Muscle of back (tissue), 11 donors: Measurements from ENCODE around the gene RAB6B. TPM values are rescaled to one million over a fixed set of nuclear protein-coding genes. Genes with fewer than 3 reads are reported as not detected.
A peak's percentile ranks its signal among the peaks of the same experiment; 100 is the strongest.
"Not testable (repeated sequence)": the region's sequence is repeated elsewhere in the genome, so short reads cannot be mapped to it uniquely, and the experiment has no call there.

ENCODE experiments used
- DNase-seq, 3 donors: peaks; one replicate each; pipeline versions ENCODE4 v3.0.0 to v3.0.0-alpha.2; 2013
- polyA plus RNA-seq, 10 donors: library from polyadenylated mRNA; unstranded; fragments of 120-200 nt; gene quantifications; one replicate each; pipeline ENCODE4 v1.2.1, GENCODE V29; 2013; ENCODE audit not compliant: insufficient read length in 10 of 10

Gene RAB6B
- polyA plus RNA-seq, 10 donors: 6.6 to 13.1 (median 9.6) TPM

DNA sequence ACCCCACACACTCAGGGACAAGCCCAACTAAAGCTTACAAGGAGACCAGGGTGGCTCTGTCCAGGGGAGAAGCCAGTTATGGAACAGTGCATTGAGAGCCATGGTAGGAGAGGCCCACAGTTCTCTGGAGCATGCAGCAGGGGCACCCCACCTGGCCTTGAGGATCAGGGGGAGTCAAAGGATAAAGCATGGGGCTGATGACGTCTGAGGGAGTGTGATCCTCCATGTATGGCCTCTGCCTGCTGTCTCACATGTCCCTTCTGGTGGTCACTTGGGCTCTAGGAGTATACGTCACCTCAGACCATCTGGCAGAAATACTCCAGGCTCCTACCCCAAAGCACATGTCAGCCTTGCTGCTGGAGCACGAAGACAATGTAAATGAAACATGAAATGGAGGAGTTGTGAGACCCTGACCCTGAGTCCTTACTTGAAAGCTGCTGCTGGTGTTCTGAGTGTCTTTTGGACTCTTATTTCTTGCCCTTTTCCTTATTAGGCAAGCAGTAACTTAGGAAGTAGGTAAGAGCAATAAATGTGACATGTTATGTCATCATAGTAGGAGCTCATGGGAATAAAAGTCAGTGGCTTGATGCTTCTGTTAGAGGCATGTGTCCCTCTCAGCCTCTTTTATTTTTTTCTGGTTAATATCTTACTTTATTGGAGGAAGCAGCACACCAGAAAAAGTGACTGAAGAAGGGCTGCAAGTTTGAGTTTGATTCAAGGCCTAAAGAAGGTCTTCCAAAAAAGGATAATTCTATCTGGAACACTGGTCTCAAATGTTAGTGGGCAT is 74.6 kb downstream of the RAB6B start:
- no peak for DNase-seq

DNA sequence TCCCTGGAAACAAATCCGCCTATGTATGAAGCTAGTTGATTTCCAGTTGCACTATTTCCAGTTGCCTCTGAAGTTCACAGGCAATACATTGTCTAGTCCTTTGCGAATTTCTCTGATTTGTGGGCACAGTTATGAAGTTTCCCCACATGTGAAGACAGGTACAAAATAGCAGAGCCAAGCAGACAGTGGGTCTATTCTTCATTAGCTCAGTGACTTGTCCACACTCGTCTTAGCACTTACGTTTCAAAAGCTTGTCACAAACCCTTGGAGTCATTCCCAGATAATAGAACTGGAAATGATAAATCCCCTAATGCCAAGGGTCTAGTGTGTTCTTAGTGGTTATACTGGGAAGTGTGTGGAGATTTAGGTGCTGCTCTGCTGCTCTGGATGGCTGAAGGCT is 75.6 kb downstream of the RAB6B start:
- DNase-seq: no peak

DNA sequence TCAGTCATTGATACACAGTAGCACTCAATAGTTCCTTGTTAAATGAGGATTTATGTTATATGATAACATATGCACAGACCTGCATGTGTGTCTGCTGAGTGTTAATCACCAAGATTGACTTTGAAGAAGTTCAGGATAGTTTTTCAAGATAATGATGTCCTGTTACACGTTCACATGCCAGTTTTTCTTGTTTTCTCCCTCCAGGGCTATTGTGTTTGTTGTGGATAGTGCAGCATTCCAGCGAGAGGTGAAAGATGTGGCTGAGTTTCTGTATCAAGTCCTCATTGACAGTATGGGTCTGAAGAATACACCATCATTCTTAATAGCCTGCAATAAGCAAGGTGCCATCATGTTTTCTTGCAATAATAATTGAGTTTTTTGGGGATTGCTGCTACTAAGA is 80.3 kb downstream of the RAB6B start:
- DNase-seq: no peak

DNA sequence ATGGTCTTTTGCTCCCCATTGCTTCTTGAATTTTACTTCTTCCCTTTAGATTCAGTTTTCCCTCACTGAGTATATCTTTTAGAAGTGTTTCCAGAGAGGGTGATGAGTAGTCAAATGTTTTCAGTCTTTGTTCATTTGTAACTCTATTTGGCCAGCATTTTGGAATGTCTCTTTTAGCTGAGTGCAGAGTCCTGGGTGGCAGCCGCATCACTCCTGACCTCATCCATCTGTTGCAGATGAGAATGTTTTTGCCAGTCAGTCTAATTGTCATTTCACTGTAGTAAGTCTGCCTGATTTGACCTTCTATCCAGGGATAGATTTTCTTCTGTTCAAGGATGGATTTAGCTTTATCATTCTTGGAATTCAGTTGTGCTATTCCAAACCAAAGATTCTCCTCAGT is 82.8 kb downstream of the RAB6B start:
- no peak for DNase-seq

DNA sequence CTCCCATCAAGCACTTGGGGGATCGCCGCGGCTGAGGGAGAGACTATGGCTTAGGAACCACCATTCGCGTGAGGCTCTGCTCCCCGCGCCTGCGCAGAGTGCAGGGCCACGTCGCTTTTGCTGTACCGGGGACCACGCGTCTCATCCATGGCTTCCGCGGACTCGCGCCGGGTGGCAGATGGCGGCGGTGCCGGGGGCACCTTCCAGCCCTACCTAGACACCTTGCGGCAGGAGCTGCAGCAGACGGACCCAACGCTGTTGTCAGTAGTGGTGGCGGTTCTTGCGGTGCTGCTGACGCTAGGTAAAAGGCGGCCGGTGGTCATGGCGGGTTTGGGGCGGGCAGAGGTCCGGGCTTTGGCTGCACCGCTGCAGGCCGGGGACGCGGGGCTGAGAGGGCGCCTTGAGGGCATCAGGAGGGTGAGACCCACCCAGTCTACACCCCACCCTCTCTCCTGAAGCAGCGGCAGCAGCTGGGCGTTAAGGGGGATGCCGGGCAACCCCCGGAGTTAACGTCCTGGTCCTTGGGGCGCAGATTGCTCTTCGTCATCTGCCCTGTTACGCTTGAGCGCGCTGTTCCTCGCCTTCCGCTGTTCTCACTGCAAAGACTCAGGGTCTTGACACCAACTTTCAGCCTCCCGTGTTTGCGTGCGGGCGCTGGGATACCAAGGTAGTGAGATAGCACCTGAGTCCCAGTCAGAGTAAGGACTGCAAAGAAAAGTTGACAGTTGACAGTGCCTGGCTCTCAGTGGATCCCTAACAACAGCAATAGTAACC is 89.8 kb downstream of the RAB6B start, which contains the start of gene SRPRB:
Gene SRPRB (plus strand): TSS at position 114 of the 774 bp plus-strand sequence. CDS start 34 bp downstream, at position 148.
- peak; percentile 92 to 98 (median 96) for DNase-seq

DNA sequence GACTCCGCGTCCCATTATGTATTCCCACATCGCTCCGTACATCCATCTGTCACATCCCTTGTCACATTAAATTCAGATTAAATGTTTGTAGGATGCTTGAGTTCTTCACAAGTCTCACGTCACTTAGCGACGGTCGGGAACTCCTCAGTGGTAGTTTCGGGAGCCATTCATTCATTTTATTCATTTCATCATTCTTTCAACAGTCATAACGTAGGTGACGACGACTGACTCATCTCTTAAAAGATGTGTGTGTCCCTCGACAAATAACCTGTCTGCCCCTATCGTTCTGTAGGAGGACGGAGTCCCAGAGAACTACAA is 90.3 kb downstream of the RAB6B start:
- DNase-seq: no peak

DNA sequence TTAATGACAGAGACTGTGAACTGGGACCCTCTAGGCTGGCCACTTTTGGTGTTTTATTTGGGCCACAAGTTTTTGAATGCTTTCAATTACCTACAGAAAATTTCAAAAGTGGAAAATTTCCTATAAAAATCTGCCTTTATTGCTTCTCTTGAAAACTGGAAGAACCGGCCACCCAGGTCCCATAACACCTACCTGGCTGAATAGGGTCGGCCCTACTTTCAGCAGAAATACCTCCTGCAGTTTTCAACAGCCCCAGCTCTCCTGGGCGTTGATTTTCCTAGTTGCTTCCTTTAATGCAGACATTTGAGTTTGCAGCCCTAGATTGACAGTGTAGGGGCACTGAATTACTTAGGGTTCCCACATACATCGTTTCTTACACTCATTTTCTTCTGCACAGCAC is 90.8 kb downstream of the RAB6B start:
- DNase-seq: no peak

DNA sequence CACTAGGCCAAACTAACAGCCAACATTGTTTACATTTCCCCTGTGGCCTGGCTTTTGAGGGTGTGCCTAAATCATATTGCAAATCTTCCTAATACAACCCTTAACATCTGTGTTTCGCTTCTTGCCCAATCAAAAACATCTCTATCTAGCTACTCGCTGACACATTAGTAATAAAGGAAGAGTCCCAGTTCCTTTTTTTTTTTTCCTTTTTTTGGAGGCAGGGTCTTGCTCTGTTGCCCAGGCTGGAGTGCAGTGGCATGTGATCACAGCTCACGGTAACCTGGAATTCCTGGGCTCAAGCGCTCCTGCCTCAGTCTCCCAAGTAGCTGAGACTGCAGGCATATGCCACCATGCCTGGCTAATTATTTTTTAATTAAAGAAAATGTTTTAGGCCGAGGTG is 92.2 kb downstream of the RAB6B start:
- no peak for DNase-seq

DNA sequence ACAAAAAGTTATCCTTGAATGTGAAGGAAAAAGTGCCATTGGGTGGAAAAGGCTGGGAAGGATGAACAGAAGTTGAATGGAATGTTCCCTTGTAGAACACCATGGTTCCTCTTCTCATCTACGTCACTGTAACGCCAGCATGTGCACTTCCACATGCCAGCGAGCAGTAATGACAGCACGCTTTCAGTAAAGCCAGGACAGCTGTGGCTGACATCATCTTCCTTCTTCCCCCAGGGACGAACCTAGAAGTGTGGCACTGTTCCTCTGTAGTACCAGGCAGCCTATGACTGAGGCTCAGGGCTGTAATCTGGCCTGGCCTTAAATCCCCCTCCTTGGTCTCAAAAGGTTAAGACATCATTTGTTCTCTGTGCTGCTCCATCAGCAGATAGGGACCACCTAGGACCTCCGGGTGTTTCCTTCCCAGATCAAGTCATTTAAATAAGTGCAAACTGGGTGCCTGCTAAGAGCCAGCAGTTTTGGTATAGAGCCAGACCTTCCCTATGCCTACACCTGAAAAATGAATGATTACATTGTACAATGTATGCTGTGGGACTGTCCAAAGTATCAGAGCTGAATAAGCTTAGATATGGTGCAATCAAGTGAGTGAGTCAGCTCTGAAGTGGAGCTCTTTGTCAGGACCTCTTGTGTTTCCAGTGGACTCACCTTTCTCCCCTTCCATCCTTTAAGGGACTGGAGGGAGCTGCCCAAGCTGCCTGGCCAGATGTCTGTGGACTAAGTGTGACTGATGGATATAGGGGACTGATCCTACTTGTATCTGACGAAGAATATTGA is 95.7 kb downstream of the RAB6B start:
- peak; percentile 7 to 39 (median 15) for DNase-seq

DNA sequence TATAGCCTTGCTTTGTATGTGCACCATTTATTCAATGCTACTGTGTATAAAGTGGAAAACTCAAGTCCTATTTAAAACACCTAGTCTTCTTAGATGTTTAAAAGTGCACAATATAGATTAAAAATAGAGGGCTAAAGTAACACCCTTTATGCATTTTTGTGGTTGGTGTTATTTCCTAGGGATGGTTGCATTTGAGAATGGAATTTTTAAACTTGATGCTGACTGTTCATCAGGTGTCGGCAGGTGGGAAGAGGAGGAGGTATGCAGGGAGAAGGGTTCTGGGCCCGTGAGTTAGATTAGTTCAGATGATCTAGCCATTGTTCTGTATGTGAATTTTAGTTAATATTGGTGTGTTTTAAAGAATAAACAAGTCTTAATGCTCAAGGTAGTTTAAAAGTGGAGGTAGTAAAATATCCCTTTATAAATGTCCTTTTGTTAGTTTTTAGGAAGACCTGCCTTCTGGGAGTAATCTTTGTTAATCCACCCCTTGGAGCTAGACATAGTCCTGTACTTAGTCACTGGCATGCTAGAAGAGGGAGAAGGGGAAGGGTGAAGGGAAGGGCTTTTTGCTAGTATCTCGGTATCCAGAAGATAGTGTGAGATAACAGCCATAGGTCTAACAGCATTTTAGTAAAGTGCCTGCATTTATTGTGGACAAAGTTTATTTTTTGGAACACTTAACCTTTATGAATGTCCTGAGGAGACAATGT is 98.1 kb downstream of the RAB6B start:
- DNase-seq: no peak

DNA sequence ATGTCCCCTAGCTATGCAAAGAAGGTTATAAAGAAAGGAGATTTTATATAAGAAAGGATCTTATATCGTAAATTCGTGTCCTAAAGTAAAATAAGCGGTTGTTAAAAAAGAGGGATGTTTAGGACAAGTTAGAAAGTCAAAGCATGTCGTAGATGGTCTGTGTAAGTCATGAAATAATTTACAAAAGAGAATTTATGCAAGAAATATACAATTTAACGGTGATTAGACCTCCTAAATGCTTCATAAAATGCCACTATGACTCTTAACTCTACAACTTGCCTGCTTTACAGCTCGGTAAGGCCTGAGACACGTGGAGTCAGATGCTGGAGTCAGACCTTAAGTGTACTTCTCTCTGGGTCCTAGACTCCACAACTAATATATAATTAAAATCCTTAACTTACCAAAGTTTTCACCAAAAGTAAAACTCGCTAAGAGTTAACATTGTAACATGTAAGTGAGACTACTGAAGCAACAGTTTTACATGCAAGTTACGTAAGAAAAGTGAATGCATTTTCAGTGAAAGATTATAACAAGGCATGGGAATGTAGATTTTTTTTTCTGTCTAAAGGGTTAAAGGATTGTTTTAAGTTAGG is 103.4 kb downstream of the RAB6B start:
- DNase-seq: no peak

DNA sequence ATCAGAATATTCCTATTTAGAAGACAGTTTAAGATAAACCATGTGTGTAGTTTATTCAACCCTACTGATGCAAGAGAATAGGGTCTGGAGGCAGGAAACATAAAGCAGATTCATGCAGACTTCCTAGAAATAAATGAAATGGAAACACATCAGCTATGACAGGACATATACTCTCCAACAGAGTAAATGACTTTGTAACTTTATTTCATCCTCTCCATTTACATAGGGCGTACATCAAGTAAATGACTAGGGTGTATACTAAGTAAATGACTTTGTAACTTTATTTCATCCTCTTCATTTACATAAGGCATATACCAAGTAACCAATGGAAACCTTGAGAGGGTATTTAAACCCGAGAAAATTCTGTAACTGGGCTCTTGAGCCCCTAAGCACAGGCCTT is 107.7 kb downstream of the RAB6B start:
- no peak for DNase-seq

DNA sequence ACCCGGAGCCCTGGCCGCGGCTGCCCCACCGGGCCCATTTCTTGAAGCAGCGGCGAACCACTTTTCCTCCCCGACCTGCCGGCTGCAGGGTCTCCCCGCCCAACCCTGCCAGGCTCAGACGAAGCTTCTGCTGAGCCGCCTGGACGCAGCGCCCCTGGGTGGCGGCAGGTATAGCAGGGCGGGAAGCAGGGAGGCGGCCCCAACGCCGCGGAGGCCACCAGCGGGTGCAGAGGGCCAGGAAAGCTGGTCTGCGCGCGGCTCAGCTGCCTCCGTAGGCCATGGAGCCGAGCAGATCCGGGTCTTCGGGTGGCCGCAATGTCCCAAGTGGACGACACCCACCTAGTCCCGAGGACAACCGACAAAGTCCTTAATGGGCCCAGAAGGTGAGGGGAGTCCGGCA is 111.9 kb downstream of the RAB6B start:
- no peak for DNase-seq

DNA sequence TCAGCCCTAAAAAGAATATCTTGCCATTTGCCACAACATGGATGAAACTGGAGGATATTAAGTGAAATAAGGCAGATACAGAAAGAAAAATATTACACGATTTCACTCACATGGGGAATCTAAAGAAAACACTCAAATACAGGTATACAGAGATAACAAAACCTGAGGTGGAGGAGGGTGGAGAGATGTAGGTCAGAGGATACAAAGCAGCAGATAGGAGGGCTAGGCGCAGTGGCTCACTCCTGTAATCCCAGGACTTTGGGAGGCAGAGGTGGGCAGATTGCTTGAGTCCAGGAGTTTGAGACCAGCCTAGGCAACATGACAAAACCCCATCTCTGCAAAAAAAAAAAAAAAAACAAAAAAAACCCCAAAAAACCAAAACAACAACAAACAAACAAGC is 113.2 kb downstream of the RAB6B start:
- no peak for DNase-seq

DNA sequence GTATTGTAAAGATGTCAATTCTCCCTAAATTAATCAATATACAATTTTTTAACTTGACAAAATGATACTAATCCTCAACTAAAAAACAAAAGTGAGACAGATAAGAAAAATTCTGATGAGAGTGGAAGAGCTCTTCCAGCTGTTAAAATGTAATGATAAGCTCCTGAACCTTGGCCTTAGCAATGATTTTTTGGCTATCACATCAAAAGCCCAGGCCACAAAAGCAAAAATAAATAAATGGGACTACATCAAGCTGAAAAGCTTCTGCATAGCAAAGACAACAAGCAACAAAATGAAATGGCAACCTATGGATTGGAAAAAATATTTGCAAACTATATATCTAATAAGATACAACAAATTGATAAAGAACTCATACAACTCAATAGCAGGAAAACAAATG is 114.1 kb downstream of the RAB6B start:
- no peak for DNase-seq

DNA sequence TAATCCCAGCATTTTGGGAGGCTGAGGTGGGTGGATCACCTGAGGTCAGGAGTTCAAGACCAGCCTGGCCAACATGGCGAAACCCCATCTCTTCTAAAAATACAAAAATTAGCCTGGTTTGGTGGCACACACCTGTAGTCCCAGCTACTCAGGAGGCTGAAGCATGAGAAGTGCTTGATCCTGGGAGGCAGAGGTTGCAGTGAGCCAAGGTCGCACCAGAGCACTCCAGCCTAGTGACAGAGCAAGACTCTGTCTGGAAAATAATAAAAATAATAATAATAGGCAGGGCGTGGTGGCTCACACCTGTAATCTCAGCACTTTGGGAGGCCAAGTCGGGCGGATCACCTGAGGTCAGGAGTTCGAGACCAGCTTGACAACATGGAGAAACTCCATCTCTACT is 114.9 kb downstream of the RAB6B start:
- DNase-seq: not testable (repeated sequence)

DNA sequence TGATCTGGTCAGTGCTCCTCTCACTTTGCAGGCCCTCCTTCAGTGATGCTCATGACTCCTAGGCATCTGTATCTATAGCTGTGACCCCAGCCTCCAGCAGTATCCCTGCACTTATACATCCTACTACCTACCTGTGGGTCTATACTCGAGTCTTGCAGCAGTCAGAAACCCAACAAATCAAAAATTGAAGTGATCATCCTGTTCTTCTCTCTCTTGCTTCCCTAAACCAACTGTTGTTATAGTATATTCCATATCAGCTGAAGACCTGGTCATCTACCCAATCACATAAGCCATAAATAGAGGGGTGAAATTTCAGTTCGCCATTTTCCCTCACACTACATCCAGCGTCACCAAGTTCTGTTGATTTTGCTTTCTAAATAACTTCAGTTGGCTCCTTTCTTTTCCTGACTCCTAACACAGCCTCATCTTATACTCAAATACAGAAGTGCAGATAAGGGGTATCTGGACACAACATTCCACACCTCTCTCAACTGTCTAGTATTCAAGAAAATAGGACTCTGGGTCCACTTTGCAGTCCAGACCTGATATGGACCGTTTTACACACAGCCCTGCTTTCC is 116.0 kb downstream of the RAB6B start:
- DNase-seq: no peak

DNA sequence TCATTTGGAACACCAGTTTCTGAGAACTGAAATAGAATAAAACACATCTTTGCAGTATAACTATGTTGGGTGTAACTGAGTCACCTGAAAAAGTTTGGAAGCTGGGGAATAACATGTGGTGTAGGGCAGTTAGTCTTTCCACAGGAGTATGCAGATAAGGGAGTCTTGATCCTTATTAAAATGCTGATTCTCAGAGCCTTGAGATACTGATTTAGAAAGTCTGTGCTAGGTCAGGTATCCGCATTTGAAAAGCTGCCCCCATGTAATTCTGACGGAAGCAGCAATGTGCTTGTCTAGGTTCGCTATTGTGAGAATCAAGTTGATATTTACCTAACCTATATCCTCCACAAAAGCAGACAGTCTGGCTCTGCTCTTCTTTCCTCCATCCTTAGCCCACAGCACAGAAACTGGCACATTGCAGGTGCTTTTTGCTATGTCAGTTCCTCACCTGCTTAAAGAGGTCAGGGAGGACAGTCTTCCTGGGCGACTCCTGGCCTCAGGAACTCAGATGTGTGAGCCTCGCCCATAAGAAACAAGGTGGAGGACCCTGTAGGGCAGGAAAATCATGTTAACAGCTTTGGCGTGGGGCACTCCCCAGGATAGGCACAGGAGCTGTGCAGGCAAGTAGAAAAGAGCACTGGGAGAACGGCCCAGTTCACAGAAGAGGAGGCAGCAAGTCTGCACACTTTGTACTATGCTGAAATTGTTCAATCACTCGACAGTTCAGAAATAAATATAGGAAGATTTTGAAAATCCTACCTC is 117.7 kb downstream of the RAB6B start:
- DNase-seq: no peak

DNA sequence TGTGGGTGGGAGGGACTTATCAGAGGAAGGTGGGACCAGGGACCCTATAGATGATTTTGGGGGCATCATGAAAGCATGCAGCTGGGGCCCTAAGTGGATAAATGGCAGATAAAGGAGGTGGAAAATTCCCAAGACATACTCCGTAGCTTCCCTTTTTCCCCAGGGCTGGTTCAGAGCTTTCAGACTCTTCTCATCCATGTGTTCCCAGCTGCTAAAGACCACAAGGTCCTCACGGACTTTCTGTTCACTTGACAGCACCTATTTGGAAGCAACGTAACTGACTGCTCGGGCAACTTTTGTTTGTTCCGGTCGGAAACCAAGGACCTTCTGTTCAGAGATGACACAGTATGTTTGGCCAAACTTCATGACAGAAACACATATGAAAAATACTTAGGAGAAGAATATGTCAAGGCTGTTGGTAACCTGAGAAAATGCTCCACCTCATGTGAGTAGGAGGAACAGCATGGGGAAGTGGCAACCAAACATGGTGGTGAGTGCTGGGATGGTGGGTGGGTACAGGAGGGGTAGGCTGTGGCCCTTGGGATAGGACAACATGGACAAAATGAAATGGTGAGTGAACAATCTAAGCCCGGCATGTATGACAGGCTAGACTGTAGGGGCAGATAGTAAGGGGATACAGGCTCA is 118.8 kb downstream of the RAB6B start:
- no peak for DNase-seq

DNA sequence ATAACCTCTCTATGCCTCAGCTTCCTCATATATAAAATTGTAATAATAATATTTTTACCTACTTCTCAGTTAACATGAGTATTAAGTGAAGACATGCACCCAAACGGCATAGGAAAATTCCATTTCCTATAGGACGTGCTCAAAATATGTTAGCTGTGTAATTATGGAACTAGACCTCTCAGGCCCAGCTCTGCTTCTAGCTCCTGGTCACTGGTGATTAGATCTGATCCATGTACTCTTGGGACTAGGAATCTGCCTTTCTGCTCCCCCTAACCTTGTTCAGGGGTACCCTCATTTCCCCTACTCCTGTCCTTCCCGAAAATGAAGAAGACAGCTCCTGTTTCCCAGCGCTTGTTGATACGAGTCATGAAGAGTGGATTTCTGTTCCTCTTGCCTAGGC is 119.8 kb downstream of the RAB6B start:
- DNase-seq: no peak
